ENCODE data around the gene RPS6KB2. TPM values are rescaled to one million over a fixed set of nuclear protein-coding genes. Genes with fewer than 3 reads are reported as not detected.

RPS6KB2 gene
- polyA plus RNA-seq, 1 donor (not counting 4 experiments of a cell fraction or from before 2014, with no cell fraction given), result 61.4 TPM

DNA sequence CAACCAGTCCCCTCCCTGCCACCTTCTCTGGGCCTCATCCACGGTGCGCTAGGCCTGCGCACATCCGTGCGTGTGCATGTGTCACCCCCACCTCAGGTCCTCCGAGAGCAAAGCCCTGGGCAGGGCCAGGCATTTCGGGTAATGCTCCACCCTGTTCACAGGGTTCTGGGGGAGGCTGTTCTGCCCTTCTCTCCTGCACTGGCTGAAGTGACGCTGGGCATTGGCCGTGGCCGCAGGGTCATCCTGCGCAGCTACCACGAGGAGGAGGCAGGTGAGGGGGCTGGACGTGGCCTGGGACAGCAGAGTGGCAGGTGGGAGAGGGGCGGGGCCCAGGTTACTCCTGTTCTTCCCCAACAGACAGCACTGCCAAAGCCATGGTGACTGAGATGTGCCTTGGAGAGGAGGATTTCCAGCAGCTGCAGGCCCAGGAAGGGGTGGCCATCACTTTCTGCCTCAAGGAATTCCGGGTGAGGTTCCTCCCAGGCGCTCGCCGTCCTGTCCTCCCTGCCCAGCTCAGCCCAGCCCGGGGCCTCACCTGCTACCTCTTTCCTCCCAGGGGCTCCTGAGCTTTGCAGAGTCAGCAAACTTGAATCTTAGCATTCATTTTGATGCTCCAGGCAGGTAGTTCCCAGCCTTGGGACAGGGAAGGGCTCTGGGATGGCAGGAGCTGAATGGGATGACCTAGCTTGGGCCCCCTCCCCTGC lies 32.6 kb upstream of the RPS6KB2 start:
- TF ChIP-seq, protein P1, sequence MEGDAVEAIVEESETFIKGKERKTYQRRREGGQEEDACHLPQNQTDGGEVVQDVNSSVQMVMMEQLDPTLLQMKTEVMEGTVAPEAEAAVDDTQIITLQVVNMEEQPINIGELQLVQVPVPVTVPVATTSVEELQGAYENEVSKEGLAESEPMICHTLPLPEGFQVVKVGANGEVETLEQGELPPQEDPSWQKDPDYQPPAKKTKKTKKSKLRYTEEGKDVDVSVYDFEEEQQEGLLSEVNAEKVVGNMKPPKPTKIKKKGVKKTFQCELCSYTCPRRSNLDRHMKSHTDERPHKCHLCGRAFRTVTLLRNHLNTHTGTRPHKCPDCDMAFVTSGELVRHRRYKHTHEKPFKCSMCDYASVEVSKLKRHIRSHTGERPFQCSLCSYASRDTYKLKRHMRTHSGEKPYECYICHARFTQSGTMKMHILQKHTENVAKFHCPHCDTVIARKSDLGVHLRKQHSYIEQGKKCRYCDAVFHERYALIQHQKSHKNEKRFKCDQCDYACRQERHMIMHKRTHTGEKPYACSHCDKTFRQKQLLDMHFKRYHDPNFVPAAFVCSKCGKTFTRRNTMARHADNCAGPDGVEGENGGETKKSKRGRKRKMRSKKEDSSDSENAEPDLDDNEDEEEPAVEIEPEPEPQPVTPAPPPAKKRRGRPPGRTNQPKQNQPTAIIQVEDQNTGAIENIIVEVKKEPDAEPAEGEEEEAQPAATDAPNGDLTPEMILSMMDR (optimal IDR thresholded peaks at IDR 0.05 in 1 of 3, IDR thresholded peaks at IDR 0.05 in 1 of 3, conservative IDR thresholded peaks at IDR 0.05 in 1 of 3; ENCODE audit: extremely low read depth in 1 of 3, insufficient read depth in 2 of 3, low read length in 3 of 3), result no peak
- TF ChIP-seq EZH2 (IDR thresholded peaks at IDR 0.05; ENCODE audit: low read length), result no peak
- H3K27me3 ChIP-seq (ENCODE audit: control insufficient read depth, extremely low read depth, insufficient read depth, low read length), result no peaks in the 10 kb centered on the region
- H3K9me1 ChIP-seq (ENCODE audit: control insufficient read depth, extremely low read depth, insufficient read depth, low read length), result no peaks in the 10 kb centered on the region
- no peak overlapping the region for H3K27ac ChIP-seq (ENCODE audit: control insufficient read depth, insufficient read depth, low read length)
- no peak overlapping the region for H3K4me2 ChIP-seq (ENCODE audit: control insufficient read depth, extremely low read depth, insufficient read depth, low read depth, low read length)
- H2AFZ ChIP-seq (ENCODE audit: control insufficient read depth, low read length), result no peak overlapping the region
- dilution Hi-C loops (cut with MboI; ENCODE audit: extremely low pct_ligation_motif_present, low sequenced_read_pairs), result no loop called here
- no peak overlapping the region for H3K9ac ChIP-seq (ENCODE audit: control insufficient read depth, extremely low read depth, insufficient read depth, low read length)
- H3K36me3 ChIP-seq (ENCODE audit: control insufficient read depth in 2 of 2, extremely low read depth in 1 of 2, insufficient read depth in 2 of 2, low read length in 2 of 2), result peaks cover 23 to 36% of the 10 kb centered on the region in 2 experiments
- H3K4me1 ChIP-seq (ENCODE audit: control insufficient read depth, extremely low read depth, insufficient read depth, low read length), result peaks cover 13% of the 10 kb centered on the region
- FAIRE-seq, result no peak
- H3K9me3 ChIP-seq (ENCODE audit: control insufficient read depth, low read depth, low read length), result no peaks in the 10 kb centered on the region
- H3K4me3 ChIP-seq (ENCODE audit: control insufficient read depth in 2 of 3, extremely low read depth in 1 of 3, insufficient read depth in 2 of 3, low read depth in 1 of 3, low read length in 3 of 3), result no peak overlapping the region
- no peaks in the 10 kb centered on the region for H4K20me1 ChIP-seq (ENCODE audit: control insufficient read depth, extremely low read depth, insufficient read depth, low read length)
- no peak for DNase-seq (ENCODE audit: low read depth, low spot score)
- H3K79me2 ChIP-seq (ENCODE audit: control insufficient read depth, insufficient read depth, low read length), result peaks cover 22% of the 10 kb centered on the region

DNA sequence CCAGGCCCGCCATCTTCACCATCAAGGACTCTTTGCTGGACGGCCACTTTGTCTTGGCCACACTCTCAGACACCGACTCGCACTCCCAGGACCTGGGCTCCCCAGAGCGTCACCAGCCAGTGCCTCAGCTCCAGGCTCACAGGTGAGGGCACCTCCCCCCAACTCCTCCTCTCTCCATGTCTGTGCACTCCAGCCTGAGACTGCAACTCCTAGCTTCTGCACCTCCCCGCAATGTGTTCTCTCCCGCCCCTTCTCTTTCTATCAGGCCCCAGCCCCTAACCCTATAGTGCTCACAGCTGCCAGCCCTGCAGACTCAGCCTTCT lies 32.1 kb upstream of the RPS6KB2 start:
- H3K4me1 ChIP-seq (ENCODE audit: control insufficient read depth, extremely low read depth, insufficient read depth, low read length), result peaks cover 12% of the 10 kb centered on the region
- H3K27me3 ChIP-seq (ENCODE audit: control insufficient read depth, extremely low read depth, insufficient read depth, low read length), result no peaks in the 10 kb centered on the region

More for the DNA sequence above, 32.1 kb upstream of the RPS6KB2 start:
- H3K4me2 ChIP-seq (ENCODE audit: control insufficient read depth, extremely low read depth, insufficient read depth, low read depth, low read length), result no peak overlapping the region
- no peak overlapping the region for H3K4me3 ChIP-seq (ENCODE audit: control insufficient read depth in 2 of 3, extremely low read depth in 1 of 3, insufficient read depth in 2 of 3, low read depth in 1 of 3, low read length in 3 of 3)
- H3K79me2 ChIP-seq (ENCODE audit: control insufficient read depth, insufficient read depth, low read length), result peaks cover 24% of the 10 kb centered on the region
- TF ChIP-seq EZH2 (IDR thresholded peaks at IDR 0.05; ENCODE audit: low read length), result no peak
- H3K9ac ChIP-seq (ENCODE audit: control insufficient read depth, extremely low read depth, insufficient read depth, low read length), result no peak overlapping the region
- no peaks in the 10 kb centered on the region for H3K9me1 ChIP-seq (ENCODE audit: control insufficient read depth, extremely low read depth, insufficient read depth, low read length)
- no peaks in the 10 kb centered on the region for H3K9me3 ChIP-seq (ENCODE audit: control insufficient read depth, low read depth, low read length)
- no peak for FAIRE-seq
- peaks cover 23 to 36% of the 10 kb centered on the region in 2 experiments for H3K36me3 ChIP-seq (ENCODE audit: control insufficient read depth in 2 of 2, extremely low read depth in 1 of 2, insufficient read depth in 2 of 2, low read length in 2 of 2)
- no peak overlapping the region for H2AFZ ChIP-seq (ENCODE audit: control insufficient read depth, low read length)
- dilution Hi-C loops (cut with MboI; ENCODE audit: extremely low pct_ligation_motif_present, low sequenced_read_pairs), result no loop called here
- no peak for DNase-seq (ENCODE audit: low read depth, low spot score)
- H4K20me1 ChIP-seq (ENCODE audit: control insufficient read depth, extremely low read depth, insufficient read depth, low read length), result no peaks in the 10 kb centered on the region
- no peak overlapping the region for H3K27ac ChIP-seq (ENCODE audit: control insufficient read depth, insufficient read depth, low read length)

All from keratinocyte (primary cell).